Esophagus muscularis mucosa (tissue), 3 donors: Measurements from ENCODE around the gene SHE.

Experiments
- POLR2A ChIP-seq: fragments of 450-650 bp; IDR thresholded peaks from one replicate; pipeline ENCODE4 v1.6.1; 2017; ENCODE audit warnings: antibody characterized with exemption, moderate library complexity, mild to moderate bottlenecking, low read depth
- POLR2AphosphoS5 ChIP-seq, 2 donors: sonication (generic); formaldehyde crosslinking; IDR thresholded peaks; one replicate each; pipeline ENCODE4 v1.6.1; 2017; ENCODE audit warnings: antibody characterized with exemption in 2 of 2
- TF ChIP-seq, protein P1 (sequence below), 3 experiments: fragments of 200-600 bp in 2 of 3; fragments of 450-650 bp in 1 of 3; sonication (generic) in 2 of 3; IDR thresholded peaks; one replicate each; pipeline ENCODE4 v1.5.1; 2017 to 2019; ENCODE audit warnings: antibody characterized with exemption in 3 of 3, mild to moderate bottlenecking in 2 of 3, moderate library complexity in 1 of 3

DNA sequence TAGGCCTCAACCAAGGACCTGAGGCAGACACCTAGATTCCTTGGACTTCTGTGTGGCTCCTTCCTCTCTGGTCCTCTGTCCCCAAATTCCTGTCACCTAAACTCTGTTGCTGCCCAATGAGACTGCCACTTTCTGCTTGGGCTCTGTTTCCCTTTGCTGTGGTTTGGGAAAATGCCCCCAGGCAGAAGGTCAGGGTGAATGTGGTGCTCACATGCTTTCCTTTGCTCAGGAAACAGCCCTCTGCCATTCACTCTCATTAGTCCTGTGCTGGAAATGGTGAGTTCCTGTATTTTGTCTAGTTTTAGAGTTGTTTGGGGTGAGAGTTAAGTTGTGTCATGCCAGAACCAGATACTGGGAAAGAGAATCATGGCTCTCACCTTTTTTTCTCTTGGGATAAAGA lies 22.7 kb upstream of the SHE start:
- TF ChIP-seq POLR2A, result no peak
- TF ChIP-seq, protein P1, sequence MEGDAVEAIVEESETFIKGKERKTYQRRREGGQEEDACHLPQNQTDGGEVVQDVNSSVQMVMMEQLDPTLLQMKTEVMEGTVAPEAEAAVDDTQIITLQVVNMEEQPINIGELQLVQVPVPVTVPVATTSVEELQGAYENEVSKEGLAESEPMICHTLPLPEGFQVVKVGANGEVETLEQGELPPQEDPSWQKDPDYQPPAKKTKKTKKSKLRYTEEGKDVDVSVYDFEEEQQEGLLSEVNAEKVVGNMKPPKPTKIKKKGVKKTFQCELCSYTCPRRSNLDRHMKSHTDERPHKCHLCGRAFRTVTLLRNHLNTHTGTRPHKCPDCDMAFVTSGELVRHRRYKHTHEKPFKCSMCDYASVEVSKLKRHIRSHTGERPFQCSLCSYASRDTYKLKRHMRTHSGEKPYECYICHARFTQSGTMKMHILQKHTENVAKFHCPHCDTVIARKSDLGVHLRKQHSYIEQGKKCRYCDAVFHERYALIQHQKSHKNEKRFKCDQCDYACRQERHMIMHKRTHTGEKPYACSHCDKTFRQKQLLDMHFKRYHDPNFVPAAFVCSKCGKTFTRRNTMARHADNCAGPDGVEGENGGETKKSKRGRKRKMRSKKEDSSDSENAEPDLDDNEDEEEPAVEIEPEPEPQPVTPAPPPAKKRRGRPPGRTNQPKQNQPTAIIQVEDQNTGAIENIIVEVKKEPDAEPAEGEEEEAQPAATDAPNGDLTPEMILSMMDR (IDR thresholded peaks at IDR 0.05), result no peak
- TF ChIP-seq POLR2AphosphoS5 (IDR thresholded peaks at IDR 0.05), result no peak
